Ammon's horn (tissue), 1 donor: ENCODE results near the gene DCDC1.

ENCODE experiments used
- DNase-seq: peaks from one replicate; pipeline ENCODE4 v3.0.0-alpha.2; 2016; ENCODE audit warnings: low spot score

DCDC1 gene

DNA sequence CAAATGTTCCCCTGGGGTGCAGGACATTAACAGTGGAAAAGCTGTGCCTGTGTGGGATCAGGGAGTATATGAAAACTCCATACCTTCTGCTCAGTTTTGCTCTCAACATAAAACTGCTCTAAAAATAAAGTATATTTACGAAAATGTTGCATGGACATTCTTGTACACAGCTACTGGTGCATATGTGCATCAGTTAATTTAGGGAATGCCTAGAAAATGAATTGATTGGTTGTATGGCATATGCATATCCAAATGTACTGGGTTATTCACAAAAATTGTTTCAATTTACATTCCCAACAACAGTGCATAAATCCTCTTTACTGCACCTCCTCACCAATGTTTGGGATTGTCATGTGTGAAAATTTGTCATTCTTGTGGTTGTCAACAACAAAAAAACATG, 532.3 kb downstream of the DCDC1 start:
- no peak for DNase-seq

DNA sequence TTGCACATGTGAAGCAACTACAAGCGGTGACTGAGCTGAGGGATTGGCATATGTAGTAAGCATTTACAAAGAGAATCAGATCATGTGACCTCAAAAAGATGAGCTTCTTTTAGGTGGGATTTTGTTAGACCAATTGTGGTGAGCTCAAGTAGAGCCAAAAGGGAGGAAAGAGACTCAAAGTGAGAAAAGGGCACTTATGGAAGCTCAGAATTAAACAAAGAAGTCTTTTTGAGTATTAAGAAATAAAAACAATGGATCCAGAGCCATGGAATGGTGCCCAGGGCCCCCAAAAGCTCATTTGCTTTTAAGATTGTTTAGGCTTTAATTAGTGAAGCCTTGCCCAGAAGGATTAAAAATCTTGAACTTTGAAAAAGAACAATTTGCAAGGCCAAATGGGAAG, 536.7 kb downstream of the DCDC1 start:
- no peak for DNase-seq

- no peak for DNase-seq
These were observed 538.9 kb downstream of the DCDC1 start for GRCh38 chr11:30830681-30831080.

GRCh38 chr11:30826911-30827310, 542.6 kb downstream of the DCDC1 start:
- DNase-seq = no peak

DNA sequence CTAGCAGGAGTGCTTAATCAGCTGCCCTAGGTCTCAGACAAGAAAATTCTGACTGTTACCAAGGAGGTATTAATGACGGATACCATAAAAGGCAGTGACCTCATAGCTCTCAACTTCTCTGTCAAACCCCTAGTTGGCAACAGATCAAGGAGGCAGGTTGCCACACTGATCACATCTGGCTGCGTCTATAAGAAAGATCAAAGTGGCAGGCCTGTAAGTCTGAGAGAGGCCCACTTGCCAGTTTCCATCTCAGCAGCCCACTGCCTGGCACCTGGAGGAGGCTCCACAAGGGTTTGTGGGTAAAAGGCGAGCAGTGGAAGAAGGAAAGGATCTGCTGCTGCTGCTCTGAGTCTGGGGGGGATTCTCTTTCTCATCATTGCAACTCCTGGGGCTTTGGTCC, 543.8 kb downstream of the DCDC1 start:
- DNase-seq = no peak

GRCh38 chr11:30823119-30823518, 546.4 kb downstream of the DCDC1 start:
- no peak for DNase-seq

GRCh38 chr11:30821438-30821965, 548.0 kb downstream of the DCDC1 start:
- no peak for DNase-seq

DNA sequence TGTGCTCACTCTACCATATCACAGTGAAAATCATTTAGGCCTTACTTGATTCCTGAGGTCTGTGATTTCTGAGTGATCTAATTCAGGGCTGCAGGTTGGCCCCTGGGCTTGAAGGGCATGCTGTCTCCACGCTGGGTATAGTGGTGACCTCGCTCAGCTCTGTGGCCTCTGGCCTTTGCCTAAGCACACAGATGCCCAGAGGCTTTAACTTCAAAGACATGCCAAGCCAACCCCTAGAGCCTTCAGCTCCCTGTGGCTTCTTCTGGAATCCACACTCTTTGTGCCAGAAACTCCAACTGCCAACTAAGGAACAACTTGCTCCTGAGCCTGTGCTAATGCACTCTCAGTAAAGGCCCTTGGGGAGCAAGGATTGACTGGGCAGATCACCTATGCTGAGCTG, 550.8 kb downstream of the DCDC1 start:
- no peak for DNase-seq

- DNase-seq = no peak
These were observed 552.3 kb downstream of the DCDC1 start for GRCh38 chr11:30816959-30817880.

- DNase-seq = no peak
These were observed 553.9 kb downstream of the DCDC1 start for GRCh38 chr11:30815619-30816018.

- DNase-seq = no peak
These were observed 554.8 kb downstream of the DCDC1 start for GRCh38 chr11:30814737-30815136.
